Subcutaneous abdominal adipose tissue (tissue), 5 donors: Measurements from ENCODE around the gene RBP3.

ENCODE experiments used
- H3K27ac ChIP-seq: one replicate; pipeline ENCODE4 v1.7.0; 2013; ENCODE audit warnings: low read depth, mild to moderate bottlenecking, inconsistent platforms, low read length, moderate library complexity
- H3K27me3 ChIP-seq, 5 donors: one replicate each; pipeline ENCODE4 v1.7.0; 2013; ENCODE audit warnings: low read length in 5 of 5, inconsistent platforms in 1 of 5; ENCODE audit not compliant: control insufficient read depth in 5 of 5, insufficient read depth in 4 of 5
- H3K36me3 ChIP-seq, 5 donors: one replicate each; pipeline ENCODE4 v1.7.0; 2013; ENCODE audit warnings: low read length in 5 of 5; ENCODE audit not compliant: control insufficient read depth in 5 of 5, insufficient read depth in 5 of 5
- H3K4me1 ChIP-seq, 5 donors: one replicate each; pipeline ENCODE4 v1.7.0; 2013; ENCODE audit warnings: low read length in 5 of 5, mild to moderate bottlenecking in 3 of 5, moderate library complexity in 1 of 5; ENCODE audit not compliant: control insufficient read depth in 5 of 5, insufficient read depth in 5 of 5
- H3K4me3 ChIP-seq, 5 donors: one replicate each; pipeline ENCODE4 v1.7.0; 2013; ENCODE audit warnings: low read length in 5 of 5, low read depth in 1 of 5
- H3K9ac ChIP-seq, 5 donors: one replicate each; pipeline ENCODE4 v1.7.0; 2013; ENCODE audit warnings: low read length in 5 of 5, mild to moderate bottlenecking in 4 of 5, moderate library complexity in 3 of 5
- H3K9me3 ChIP-seq, 5 donors: one replicate each; pipeline ENCODE4 v1.7.0; 2013; ENCODE audit warnings: low read length in 5 of 5; ENCODE audit not compliant: control insufficient read depth in 5 of 5
- donor health status: healthy.
- donor health status: healthy.
- donor health status: healthy.
- donor health status: healthy.
- donor health status: healthy.

RBP3 gene

GRCh38 chr10:47346581-47347302 lies 1.4 kb upstream of the RBP3 start:
- Histone ChIP-seq H3K9me3 (no peaks in the 10 kb centered on the region), H3K4me1 (peaks cover 0 to 3% (median 0%) of the 10 kb centered on the region in 5 donors), H3K27me3 (no peaks in the 10 kb centered on the region), H3K27ac (no peak overlapping the region), H3K4me3 (no peak overlapping the region), H3K36me3 (no peaks in the 10 kb centered on the region), H3K9ac (no peak overlapping the region)

GRCh38 chr10:47347303-47347675 lies 874 bp upstream of the RBP3 start:
- H3K27me3 ChIP-seq, result no peaks in the 10 kb centered on the region
- H3K9ac ChIP-seq, result no peak overlapping the region
- peaks cover 0 to 3% (median 0%) of the 10 kb centered on the region in 5 donors for H3K4me1 ChIP-seq
- no peak overlapping the region for H3K4me3 ChIP-seq
- H3K36me3 ChIP-seq, result no peaks in the 10 kb centered on the region
- no peaks in the 10 kb centered on the region for H3K9me3 ChIP-seq
- H3K27ac ChIP-seq, result no peak overlapping the region

GRCh38 chr10:47348661-47349470 lies 703 bp downstream of the RBP3 start:
- no peak overlapping the region for H3K27ac ChIP-seq
- H3K4me3 ChIP-seq, result no peak overlapping the region
- H3K9me3 ChIP-seq, result no peaks in the 10 kb centered on the region
- no peak overlapping the region for H3K9ac ChIP-seq
- no peaks in the 10 kb centered on the region for H3K36me3 ChIP-seq
- H3K27me3 ChIP-seq, result no peaks in the 10 kb centered on the region
- peaks cover 0 to 3% (median 0%) of the 10 kb centered on the region in 5 donors for H3K4me1 ChIP-seq

GRCh38 chr10:47349516-47349915 lies 1.4 kb downstream of the RBP3 start:
- Histone ChIP-seq H3K27me3 (no peaks in the 10 kb centered on the region), H3K9ac (no peak overlapping the region), H3K4me1 (peaks cover 0 to 3% (median 0%) of the 10 kb centered on the region in 5 donors), H3K36me3 (no peaks in the 10 kb centered on the region), H3K4me3 (no peak overlapping the region), H3K9me3 (no peaks in the 10 kb centered on the region), H3K27ac (no peak overlapping the region)

GRCh38 chr10:47349941-47350371 lies 1.8 kb downstream of the RBP3 start:
- Histone ChIP-seq H3K9me3 (no peaks in the 10 kb centered on the region), H3K27me3 (no peaks in the 10 kb centered on the region), H3K27ac (no peak overlapping the region), H3K4me1 (peaks cover 0 to 3% (median 0%) of the 10 kb centered on the region in 5 donors), H3K4me3 (no peak overlapping the region), H3K9ac (no peak overlapping the region), H3K36me3 (no peaks in the 10 kb centered on the region)

- no peaks in the 10 kb centered on the region for H3K27me3 ChIP-seq
- no peaks in the 10 kb centered on the region for H3K36me3 ChIP-seq
Measured at GRCh38 chr10:47350671-47351640, 2.8 kb downstream of the RBP3 start.

GRCh38 chr10:47351899-47352815 lies 4.0 kb downstream of the RBP3 start:
- Histone ChIP-seq H3K27me3 (no peaks in the 10 kb centered on the region), H3K9ac (no peak overlapping the region), H3K4me3 (no peak overlapping the region), H3K9me3 (no peaks in the 10 kb centered on the region), H3K36me3 (no peaks in the 10 kb centered on the region), H3K4me1 (no peaks in the 10 kb centered on the region), H3K27ac (no peak overlapping the region)

More at GRCh38 chr10:47350671-47351640, 2.8 kb downstream of the RBP3 start:
- Histone ChIP-seq H3K9ac (no peak overlapping the region), H3K4me1 (peaks cover 0 to 3% (median 0%) of the 10 kb centered on the region in 5 donors), H3K4me3 (no peak overlapping the region), H3K27ac (no peak overlapping the region), H3K9me3 (no peaks in the 10 kb centered on the region)

- no peak overlapping the region for H3K9ac ChIP-seq
- H3K36me3 ChIP-seq, result no peaks in the 10 kb centered on the region
- H3K4me1 ChIP-seq, result no peaks in the 10 kb centered on the region
- no peaks in the 10 kb centered on the region for H3K27me3 ChIP-seq
- H3K27ac ChIP-seq, result no peak overlapping the region
- no peaks in the 10 kb centered on the region for H3K9me3 ChIP-seq
- H3K4me3 ChIP-seq, result no peak overlapping the region
Measured at GRCh38 chr10:47353351-47353750, 5.2 kb downstream of the RBP3 start.

- Histone ChIP-seq H3K9me3 (no peaks in the 10 kb centered on the region), H3K4me3 (no peak overlapping the region), H3K9ac (no peak overlapping the region), H3K36me3 (no peaks in the 10 kb centered on the region), H3K4me1 (no peaks in the 10 kb centered on the region), H3K27ac (no peak overlapping the region), H3K27me3 (no peaks in the 10 kb centered on the region)
Measured at GRCh38 chr10:47354165-47354564, 6.0 kb downstream of the RBP3 start.
